Right renal pelvis (tissue), 4 donors: ENCODE data around the gene SOHLH2. TPM values are rescaled to one million over a fixed set of nuclear protein-coding genes. Genes with fewer than 3 reads are reported as not detected.

Source experiments
- DNase-seq, 4 donors: peaks; one replicate each; pipeline ENCODE4 v3.0.0-alpha.2; 2013; ENCODE audit warnings: low read depth in 4 of 4, low spot score in 3 of 4, missing footprints in 1 of 4
- polyA plus RNA-seq, 4 donors: library from polyadenylated mRNA; unstranded; fragments of 120-200 nt; gene quantifications; one replicate each; pipeline ENCODE4 v1.2.1, GENCODE V29; 2013; ENCODE audit not compliant: insufficient read length in 4 of 4

The SOHLH2 gene
- polyA plus RNA-seq, 4 donors, result 1.3 to 3.7 (median 3.4) TPM

DNA sequence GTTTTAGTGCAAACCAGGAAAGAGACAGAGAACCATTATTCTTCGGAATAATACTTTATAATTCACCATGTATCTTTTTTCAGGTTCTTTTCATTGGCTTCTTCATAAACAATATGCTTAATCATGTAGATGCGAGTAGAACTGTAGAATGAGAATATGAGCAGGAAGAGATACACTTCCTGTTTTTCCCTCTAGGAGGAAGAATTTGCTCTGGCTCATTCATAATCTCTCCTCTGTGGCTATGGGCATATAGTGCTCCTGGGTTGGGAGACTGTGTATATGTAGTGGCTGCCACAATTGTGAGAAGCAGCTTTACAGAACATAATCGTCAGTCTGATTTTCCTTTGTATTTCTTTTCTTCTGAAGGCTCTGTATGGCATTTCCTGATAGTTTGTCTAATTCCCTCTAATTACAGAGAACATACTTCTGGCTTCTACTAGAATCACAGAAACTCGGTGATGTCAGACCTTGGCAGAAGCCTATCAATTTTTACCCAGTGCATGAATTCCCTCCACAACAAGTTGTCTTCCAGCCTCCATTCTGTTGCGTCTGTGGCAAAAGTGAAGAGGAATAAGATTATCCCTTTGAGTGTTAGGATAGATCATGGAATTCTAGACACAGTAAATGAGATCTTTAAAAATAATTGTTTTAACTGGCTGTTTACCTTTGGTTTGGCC, 80.3 kb downstream of the SOHLH2 start:
- no peak for DNase-seq

DNA sequence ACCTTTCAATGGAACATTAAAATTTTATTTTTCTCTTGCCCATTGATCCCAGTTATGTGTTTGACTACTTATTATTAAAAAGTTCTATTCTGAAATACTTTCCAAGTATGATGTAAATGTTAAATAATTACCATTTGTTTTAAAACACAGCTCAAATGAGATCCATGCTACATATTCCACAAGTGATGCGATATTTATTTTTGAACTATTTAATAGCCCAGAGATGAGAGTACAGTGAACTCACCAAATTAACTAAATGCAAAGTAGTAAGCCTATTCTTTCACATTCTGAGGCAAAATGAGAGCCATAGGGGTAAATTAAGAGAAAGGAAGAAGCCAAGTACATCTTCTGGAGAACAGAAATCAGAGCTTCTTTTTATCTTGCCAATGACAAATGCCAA, 82.0 kb downstream of the SOHLH2 start:
- no peak for DNase-seq

DNA sequence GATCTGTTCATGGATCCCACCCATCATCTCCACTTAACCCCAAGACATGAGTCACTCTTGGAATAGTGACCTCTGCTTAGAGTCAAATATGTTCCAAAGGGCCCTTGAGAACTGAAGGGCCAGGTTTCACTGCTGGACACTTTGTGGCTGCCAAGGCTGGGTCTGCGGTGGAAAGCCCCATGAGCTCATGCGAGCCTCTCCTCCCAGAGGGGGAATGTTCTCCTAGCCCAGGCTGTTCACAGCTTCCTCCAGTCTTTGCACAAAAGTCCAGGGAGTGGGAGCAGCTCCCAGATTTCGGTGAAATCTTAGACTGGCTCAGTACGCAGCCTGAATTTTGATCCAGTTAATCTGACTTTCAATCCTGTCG, 82.4 kb downstream of the SOHLH2 start:
- no peak for DNase-seq

DNA sequence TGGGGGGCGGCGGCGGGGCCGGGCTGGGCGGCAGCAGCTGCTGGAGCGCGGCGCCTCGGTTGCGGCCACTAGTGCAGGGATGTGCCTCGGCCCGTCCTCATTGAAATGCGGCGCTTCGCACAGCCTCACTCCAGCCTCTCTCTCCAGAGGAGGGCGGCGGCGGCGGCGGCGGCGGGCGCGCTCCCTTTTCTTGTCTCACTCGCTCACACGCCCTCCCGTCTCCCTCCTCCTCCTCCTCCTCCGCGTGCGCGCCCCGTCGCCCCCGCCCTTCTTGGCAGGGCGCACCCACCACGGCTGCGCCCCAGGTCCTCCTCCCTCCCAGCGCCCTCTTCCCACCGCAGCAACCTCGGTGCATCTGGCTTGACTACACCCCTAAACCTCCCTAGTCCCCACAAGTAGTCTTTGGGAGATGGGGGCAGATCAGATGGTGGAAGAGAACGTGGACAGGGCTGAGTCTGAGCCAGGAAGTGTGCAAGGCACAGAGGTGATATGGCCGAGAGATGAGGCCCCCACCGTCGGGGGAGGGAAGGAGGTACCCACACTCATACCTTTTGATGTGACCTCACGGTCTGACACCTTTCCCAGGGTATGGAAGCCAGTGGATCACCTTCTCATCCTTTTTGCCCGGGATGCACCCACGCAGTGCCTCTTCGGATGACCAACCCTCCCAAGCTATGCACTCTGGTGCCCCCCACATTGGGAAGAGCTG, 83.0 kb downstream of the SOHLH2 start, which contains the start of gene DCLK1:
TSS of gene DCLK1 (minus strand) at position 161 of the 709 bp plus-strand sequence.
- peak in 1 of 4 donors; percentile 10 for DNase-seq

DNA sequence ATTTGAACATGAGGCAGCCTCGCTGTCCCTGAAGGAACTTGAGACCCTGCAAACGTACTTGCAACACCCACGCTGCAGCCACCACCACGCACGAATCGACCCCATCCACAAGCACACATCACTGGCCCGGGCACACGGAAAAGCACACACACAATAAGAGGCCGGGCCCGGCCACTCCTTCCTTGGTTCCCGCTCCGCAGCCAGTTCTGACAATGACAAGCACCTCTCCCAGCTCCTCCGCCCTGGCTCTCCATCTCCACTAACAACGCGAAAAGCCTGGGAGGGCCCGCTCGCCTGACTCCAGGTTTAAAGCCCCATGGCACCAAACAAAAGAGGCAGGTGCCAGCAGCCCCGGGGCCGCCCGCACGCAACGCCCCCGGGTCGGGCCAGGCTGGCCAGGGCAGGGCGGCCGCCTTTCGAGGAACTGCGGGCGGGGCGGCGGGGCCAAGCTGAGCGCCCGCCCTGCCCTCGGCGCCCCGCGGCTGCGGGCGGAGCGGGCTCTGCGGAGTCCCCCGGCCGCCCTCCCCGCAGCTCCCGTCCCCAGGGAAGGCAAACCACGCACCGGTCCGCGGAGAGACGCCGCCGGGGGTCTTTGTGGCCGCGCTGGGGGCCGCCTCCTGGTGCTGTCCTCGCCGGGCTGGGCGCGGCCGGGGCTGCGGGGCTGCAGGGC, 83.7 kb downstream of the SOHLH2 start:
- DNase-seq, result peak in 1 of 4 donors; percentile 8

DNA sequence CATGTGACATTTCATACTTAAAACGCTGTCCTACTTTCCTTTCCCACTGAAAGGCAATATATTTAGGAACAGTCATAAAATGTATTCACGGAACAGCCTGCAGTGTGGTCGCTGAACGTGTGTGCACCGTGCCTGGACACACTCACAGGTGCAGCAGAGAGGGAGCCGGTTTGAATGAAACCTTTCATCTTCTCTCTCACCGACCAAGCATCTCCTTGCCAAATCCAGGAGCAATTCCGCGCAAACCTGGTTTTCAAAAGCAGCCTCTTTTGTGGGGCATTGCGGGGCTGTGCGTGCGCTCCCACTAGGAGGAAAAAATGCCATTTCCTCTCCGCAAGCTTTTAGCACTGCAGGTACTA, 84.2 kb downstream of the SOHLH2 start:
- no peak for DNase-seq

DNA sequence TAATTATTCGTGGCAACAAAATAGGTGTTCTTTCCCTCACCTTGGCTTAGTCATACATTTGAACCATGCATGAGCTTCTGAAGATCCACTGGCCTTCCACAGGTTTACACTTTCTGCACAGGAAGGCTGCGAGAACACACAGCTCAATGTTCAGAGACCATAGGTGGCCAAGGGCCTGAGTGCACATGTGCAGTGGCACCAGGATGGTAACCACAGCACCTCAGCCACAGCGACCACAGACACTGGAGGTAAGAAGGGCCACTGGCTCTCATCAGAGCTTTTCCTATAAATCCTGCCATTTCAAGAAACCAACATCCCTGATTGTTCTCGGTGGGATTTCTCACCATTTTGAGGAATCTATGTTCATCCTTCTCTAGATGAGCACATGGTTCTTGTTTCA, 84.8 kb downstream of the SOHLH2 start:
- no peak for DNase-seq

DNA sequence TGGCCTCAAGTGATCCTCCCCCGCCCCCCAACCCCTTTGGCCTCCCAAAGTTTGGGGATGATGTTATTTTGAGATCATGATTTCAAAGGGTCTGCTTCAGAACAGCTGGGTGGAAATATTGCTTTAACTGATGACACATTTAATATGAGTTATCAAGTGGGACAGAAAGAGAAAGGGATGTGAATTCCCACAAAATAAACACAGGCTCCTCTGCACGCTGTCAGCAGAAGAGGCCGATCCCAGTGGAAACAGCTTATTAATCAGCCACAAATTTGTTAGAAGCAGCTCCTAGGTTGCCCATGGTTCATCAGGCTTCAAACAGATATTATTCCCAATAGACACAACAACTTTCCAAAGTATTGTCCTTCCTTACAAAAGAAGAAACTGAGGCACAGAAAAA, 87.9 kb downstream of the SOHLH2 start:
- no peak for DNase-seq

DNA sequence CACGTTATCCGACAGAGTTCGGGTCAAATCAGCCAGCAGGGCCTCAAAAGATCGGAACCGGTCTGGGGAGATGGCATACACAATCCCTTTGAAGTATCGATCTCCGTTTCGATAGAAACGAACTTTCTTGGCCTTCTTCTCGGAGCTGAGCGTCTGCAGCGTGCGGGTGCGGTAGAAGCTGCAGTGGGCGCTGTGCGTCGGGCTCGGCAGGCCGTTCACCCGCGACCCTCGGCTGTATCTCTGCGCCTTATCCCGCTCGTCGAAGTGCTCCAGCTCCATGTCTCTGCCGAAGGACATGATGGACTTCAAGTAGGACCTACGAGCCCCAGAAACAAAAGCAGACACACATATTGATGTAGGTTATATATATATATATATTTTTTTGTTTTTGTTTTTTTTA, 88.5 kb downstream of the SOHLH2 start:
- DNase-seq, result no peak

DNA sequence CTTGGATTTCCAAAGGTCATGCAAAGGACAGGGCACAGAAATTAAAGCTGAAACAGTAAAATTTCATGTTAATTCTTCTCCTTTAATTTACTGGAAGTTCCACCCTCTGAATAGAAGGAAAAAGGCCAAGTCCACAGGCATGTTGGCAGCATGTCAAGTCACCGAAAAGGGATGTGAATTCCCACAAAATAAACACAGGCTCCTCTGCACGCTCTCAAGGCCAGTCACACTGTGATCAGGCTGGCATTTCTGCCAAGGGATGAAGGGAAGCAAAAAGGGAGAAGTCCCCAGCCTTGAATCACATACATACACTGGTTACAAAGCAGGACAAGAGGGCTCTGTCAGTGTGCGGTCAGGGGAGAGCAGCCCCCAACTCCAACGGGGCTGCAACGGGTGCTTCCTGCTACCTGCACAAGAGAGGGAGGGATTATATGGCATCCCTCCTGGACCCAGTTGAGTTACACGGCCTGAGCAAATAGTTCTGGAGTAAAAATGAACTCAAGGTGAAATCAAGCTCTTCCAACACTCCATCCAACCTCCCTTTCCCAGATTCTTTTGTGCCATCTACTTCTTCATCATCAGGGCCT, 90.0 kb downstream of the SOHLH2 start:
- DNase-seq, result no peak

Other genes starting within 250 kb of the SOHLH2 start
- 1 to 10 TPM; 5.6 to 7.0 (median 6.3) TPM for gene DCLK1, start 83.2 kb downstream of the SOHLH2 start, polyA plus RNA-seq
- gene CCDC169, start 83.3 kb upstream of the SOHLH2 start, polyA plus RNA-seq, result 1 to 10 TPM; 4.2 to 6.9 (median 5.8) TPM
- gene SPART, start 131.8 kb upstream of the SOHLH2 start, polyA plus RNA-seq, result 10 to 100 TPM; 75.7 to 93.7 (median 85.6) TPM
- gene CCNA1, start 217.9 kb upstream of the SOHLH2 start, polyA plus RNA-seq, result 1 to 10 TPM in 1 of 4 donors, under 1 TPM in 3; 0.71 to 1.1 (median 0.85) TPM